DOHH2 (cell line): ENCODE results near the gene ING1.

ENCODE experiments used
- H3F3A ChIP-seq: fragments of 200-600 bp; sonication (generic), shearing (Covaris generic); 2 replicates; pipeline ENCODE4 v1.6.0; 2016; ENCODE audit warnings: antibody characterized with exemption, mild to moderate bottlenecking; ENCODE audit not compliant: control insufficient read depth, insufficient read depth
- H3K27ac ChIP-seq: fragments of 200-600 bp; sonication (generic); 2 replicates; pipeline ENCODE4 v1.5.1; 2014; ENCODE audit warnings: low read depth, mild to moderate bottlenecking, low read length, moderate library complexity
- H3K27me3 ChIP-seq: fragments of 200-600 bp; sonication (generic); 2 replicates; pipeline ENCODE4 v1.6.1; 2014; ENCODE audit warnings: mild to moderate bottlenecking, low read length, mixed read lengths; ENCODE audit not compliant: control insufficient read depth
- H3K36me3 ChIP-seq: fragments of 200-600 bp; sonication (generic); 2 replicates; pipeline ENCODE4 v1.6.1; 2014; ENCODE audit warnings: mild to moderate bottlenecking, low read length, moderate library complexity, mixed read lengths; ENCODE audit not compliant: control insufficient read depth
- H3K4me1 ChIP-seq: fragments of 200-600 bp; sonication (generic); 2 replicates; pipeline ENCODE4 v1.6.1; 2014; ENCODE audit warnings: mild to moderate bottlenecking, low read length, mixed read lengths; ENCODE audit not compliant: control insufficient read depth
- H3K4me2 ChIP-seq: fragments of 200-600 bp; sonication (generic); 2 replicates; pipeline ENCODE4 v1.6.0; 2014; ENCODE audit warnings: mild to moderate bottlenecking, low read length, moderate library complexity
- H3K4me3 ChIP-seq: fragments of 200-600 bp; sonication (generic); 2 replicates; pipeline ENCODE4 v1.5.1; 2014; ENCODE audit warnings: mild to moderate bottlenecking, low read length, mixed read lengths
- H3K79me2 ChIP-seq: fragments of 200-600 bp; sonication (generic); 2 replicates; pipeline ENCODE4 v1.6.1; 2014; ENCODE audit warnings: mild to moderate bottlenecking, low read length, mixed read lengths; ENCODE audit not compliant: control insufficient read depth
- H3K9me2 ChIP-seq: fragments of 200-600 bp; sonication (generic); replicated peaks from 2 replicates; pipeline ENCODE4 v1.6.1; 2014; ENCODE audit warnings: mild to moderate bottlenecking, low read length, mixed read lengths; ENCODE audit not compliant: control insufficient read depth
- H3K9me3 ChIP-seq: fragments of 200-600 bp; sonication (generic); 2 replicates; pipeline ENCODE4 v1.6.1; 2014; ENCODE audit warnings: antibody characterized with exemption, low read length, mixed read lengths; ENCODE audit not compliant: control insufficient read depth, insufficient read depth
- H4K20me1 ChIP-seq: fragments of 200-600 bp; sonication (generic); 2 replicates; pipeline ENCODE4 v1.6.0; 2014; ENCODE audit warnings: low read depth, mild to moderate bottlenecking, antibody characterized with exemption, low read length, moderate library complexity; ENCODE audit not compliant: control insufficient read depth, insufficient read depth
- CTCF ChIP-seq: fragments of 200-600 bp; sonication (generic); IDR thresholded peaks from one replicate; pipeline ENCODE4 v1.5.1; 2014; ENCODE audit warnings: antibody characterized with exemption, mild to moderate bottlenecking, low read depth, low read length; ENCODE audit not compliant: poor library complexity, severe bottlenecking
- EZH2phosphoT487 ChIP-seq: fragments of 200-600 bp; sonication (generic); IDR thresholded peaks from 2 replicates; pipeline ENCODE4 v1.6.1; 2017; ENCODE audit warnings: borderline replicate concordance, mild to moderate bottlenecking, antibody characterized with exemption, low read length, moderate library complexity, mixed read lengths

The ING1 gene

GRCh38 chr13:110683921-110684320 lies 29.6 kb upstream of the ING1 start:
- H3K27ac ChIP-seq: no peak overlapping the region
- H3K9me2 ChIP-seq: no peaks in the 10 kb centered on the region
- H4K20me1 ChIP-seq: no peaks in the 10 kb centered on the region
- no peaks in the 10 kb centered on the region for H3K79me2 ChIP-seq
- peaks cover 58% of the 10 kb centered on the region for H3K36me3 ChIP-seq
- H3K27me3 ChIP-seq: no peaks in the 10 kb centered on the region
- H3F3A ChIP-seq: peaks cover 6% of the 10 kb centered on the region; the same call in 1 of the 2 replicates
- TF ChIP-seq CTCF (no peak), EZH2phosphoT487 (no peak)
- no peaks in the 10 kb centered on the region for H3K4me1 ChIP-seq
- H3K4me3 ChIP-seq: no peak overlapping the region
- no peak overlapping the region for H3K4me2 ChIP-seq
- no peaks in the 10 kb centered on the region for H3K9me3 ChIP-seq

GRCh38 chr13:110684388-110685056 lies 29.0 kb upstream of the ING1 start:
- Histone ChIP-seq H3K4me2 (no peak overlapping the region), H3K9me3 (no peaks in the 10 kb centered on the region), H3K27ac (no peak overlapping the region), H3K9me2 (no peaks in the 10 kb centered on the region), H3K27me3 (no peaks in the 10 kb centered on the region), H3K4me3 (no peak overlapping the region), H3K4me1 (no peaks in the 10 kb centered on the region), H3F3A (peaks cover 6% of the 10 kb centered on the region; the same call in 1 of the 2 replicates), H3K79me2 (peaks cover 5% of the 10 kb centered on the region; the same call in 1 of the 2 replicates), H4K20me1 (no peaks in the 10 kb centered on the region), H3K36me3 (peaks cover 62% of the 10 kb centered on the region)
- TF ChIP-seq CTCF: no peak
- TF ChIP-seq EZH2phosphoT487: no peak

DNA sequence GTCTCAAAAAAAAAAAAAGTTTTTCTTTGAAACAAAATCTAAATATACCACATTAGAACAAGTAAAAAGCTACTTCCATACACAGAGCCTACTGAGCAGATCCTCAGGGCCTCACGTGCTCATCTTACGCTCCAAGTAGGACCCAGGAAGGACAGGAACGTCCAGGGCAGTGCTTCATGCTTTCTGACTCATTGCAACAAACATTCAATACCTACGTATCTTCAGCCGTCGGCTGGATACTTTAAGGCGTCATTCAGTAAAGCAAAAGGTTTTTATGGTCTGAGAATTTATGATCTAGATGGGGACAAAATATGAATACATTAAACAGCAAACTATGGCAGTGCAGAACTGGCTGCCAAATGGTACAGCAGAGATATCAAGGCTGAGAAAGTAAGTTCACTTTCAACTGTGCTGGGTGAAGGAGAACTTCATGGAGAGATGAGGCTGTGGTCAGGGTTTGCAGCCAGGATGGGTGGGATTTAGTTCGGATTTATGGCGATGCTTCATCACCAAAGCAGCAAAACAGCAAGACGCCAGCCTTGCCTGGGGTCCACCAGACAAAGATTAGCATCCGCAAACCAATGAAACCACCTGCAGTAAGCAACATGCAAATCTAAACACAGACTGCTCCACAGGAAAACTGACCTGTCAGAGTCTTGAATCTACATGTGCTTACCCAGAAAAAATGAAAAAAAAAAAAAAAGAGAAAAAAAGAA lies 28.0 kb upstream of the ING1 start:
- Histone ChIP-seq H3K4me3 (no peak overlapping the region), H3K36me3 (peaks cover 61% of the 10 kb centered on the region), H3K27me3 (no peaks in the 10 kb centered on the region), H3K9me3 (no peaks in the 10 kb centered on the region), H3K9me2 (no peaks in the 10 kb centered on the region), H3K4me2 (no peak overlapping the region), H3F3A (peaks cover 4% of the 10 kb centered on the region; the same call in 1 of the 2 replicates), H3K27ac (no peak overlapping the region), H3K4me1 (no peaks in the 10 kb centered on the region), H3K79me2 (peaks cover 6% of the 10 kb centered on the region; the same call in 1 of the 2 replicates), H4K20me1 (no peaks in the 10 kb centered on the region)
- TF ChIP-seq CTCF (no peak), EZH2phosphoT487 (no peak)
